ENCODE data around the gene ZNF680. TPM values are rescaled to one million over a fixed set of nuclear protein-coding genes. Genes with fewer than 3 reads are reported as not detected.
"Not testable (repeated sequence)": the region's sequence is repeated elsewhere in the genome, so short reads cannot be mapped to it uniquely, and the experiment has no call there.

Gene ZNF680
- total RNA-seq, 1 donor from 2014 or later = 7.1 TPM

- H3K9me3 ChIP-seq (ENCODE audit: insufficient read depth, low read depth, low read length) = no peaks in the 10 kb centered on the region
- peaks cover 79% of the 10 kb centered on the region for H3K79me2 ChIP-seq (ENCODE audit: insufficient read depth, low read length)
- no peak overlapping the region for H3K4me2 ChIP-seq (ENCODE audit: low read length)
- H3K27ac ChIP-seq (ENCODE audit: low read depth, low read length) = no peak overlapping the region
- no peak overlapping the region for H3K4me3 ChIP-seq (ENCODE audit: insufficient read depth, low read depth, low read length)
- no peaks in the 10 kb centered on the region for H3K27me3 ChIP-seq (ENCODE audit: insufficient read depth, low read length)
- DNase-seq (ENCODE audit: low read depth) = peak; percentile 57
- H3K9ac ChIP-seq (ENCODE audit: low read length) = no peak overlapping the region
- Mint-ChIP-seq H3K4me3 (ENCODE audit: unreplicated experiment) (no peak overlapping the region), H3K27me3 (ENCODE audit: low read depth, unreplicated experiment) (no peaks in the 10 kb centered on the region), H3K4me1 (ENCODE audit: low read depth, unreplicated experiment) (peaks cover 14% of the 10 kb centered on the region), H3K36me3 (ENCODE audit: low read depth, unreplicated experiment) (peaks cover 12% of the 10 kb centered on the region), H3K9me3 (ENCODE audit: unreplicated experiment) (peaks cover 6% of the 10 kb centered on the region), H3K27ac (ENCODE audit: unreplicated experiment) (no peak overlapping the region)
- FAIRE-seq = peak; percentile 26
- H3K4me1 ChIP-seq (ENCODE audit: insufficient read depth, low read length) = peaks cover 9% of the 10 kb centered on the region
- peaks cover 3% of the 10 kb centered on the region for H3K36me3 ChIP-seq (ENCODE audit: insufficient read depth, low read length)
- H2AFZ ChIP-seq (ENCODE audit: low read depth, low read length) = no peak overlapping the region
- no peaks in the 10 kb centered on the region for H4K20me1 ChIP-seq (ENCODE audit: insufficient read depth, low read length)
- TF ChIP-seq CTCF (IDR thresholded peaks at IDR 0.05; ENCODE audit: insufficient read depth, low read depth, low read length) = no peak
- TF ChIP-seq EZH2 (IDR thresholded peaks at IDR 0.05; ENCODE audit: insufficient read depth, low read length) = no peak
Measured at GRCh38 chr7:64555046-64555445, 7.8 kb downstream of the ZNF680 start.

DNA sequence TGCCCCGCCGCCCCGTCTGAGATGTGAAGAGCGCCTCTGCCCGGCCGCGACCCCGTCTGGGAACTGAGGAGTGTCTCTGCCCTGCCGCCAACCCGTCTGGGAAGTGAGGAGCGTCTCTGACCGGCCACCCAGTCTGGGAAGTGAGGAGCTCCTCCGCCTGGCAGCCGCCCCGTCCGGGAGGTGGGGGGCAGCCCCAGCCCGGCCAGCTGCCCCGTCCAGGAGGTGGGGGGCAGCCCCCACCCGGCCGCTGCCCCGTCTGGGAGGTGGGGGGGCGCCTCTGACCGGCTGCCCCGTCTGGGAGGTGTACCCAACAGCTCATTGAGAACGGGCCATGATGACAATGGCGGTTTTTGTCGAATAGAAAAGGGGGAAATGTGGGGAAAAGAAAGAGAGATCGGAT is 8.7 kb downstream of the ZNF680 start:
- H3K9me3 Mint-ChIP-seq (ENCODE audit: unreplicated experiment); DNase-seq (ENCODE audit: low read depth); H4K20me1 ChIP-seq (ENCODE audit: insufficient read depth, low read length); H3K27me3 Mint-ChIP-seq (ENCODE audit: low read depth, unreplicated experiment); H3K36me3 ChIP-seq (ENCODE audit: insufficient read depth, low read length); H3K4me3 ChIP-seq (ENCODE audit: insufficient read depth, low read depth, low read length); H2AFZ ChIP-seq (ENCODE audit: low read depth, low read length); H3K27ac ChIP-seq (ENCODE audit: low read depth, low read length); FAIRE-seq; H3K4me1 ChIP-seq (ENCODE audit: insufficient read depth, low read length); H3K27me3 ChIP-seq (ENCODE audit: insufficient read depth, low read length); H3K9ac ChIP-seq (ENCODE audit: low read length); H3K27ac Mint-ChIP-seq (ENCODE audit: unreplicated experiment); H3K4me3 Mint-ChIP-seq (ENCODE audit: unreplicated experiment); H3K4me2 ChIP-seq (ENCODE audit: low read length); H3K9me3 ChIP-seq (ENCODE audit: insufficient read depth, low read depth, low read length): not testable (repeated sequence)
- H3K79me2 ChIP-seq (ENCODE audit: insufficient read depth, low read length) = peaks cover 85% of the 10 kb centered on the region
- peaks cover 14% of the 10 kb centered on the region for H3K4me1 Mint-ChIP-seq (ENCODE audit: low read depth, unreplicated experiment)
- peaks cover 12% of the 10 kb centered on the region for H3K36me3 Mint-ChIP-seq (ENCODE audit: low read depth, unreplicated experiment)

- H3K27ac ChIP-seq (ENCODE audit: low read depth, low read length) = no peak overlapping the region
- H2AFZ ChIP-seq (ENCODE audit: low read depth, low read length) = no peak overlapping the region
- H4K20me1 ChIP-seq (ENCODE audit: insufficient read depth, low read length) = no peaks in the 10 kb centered on the region
- H3K9me3 Mint-ChIP-seq (ENCODE audit: unreplicated experiment) = peaks cover 6% of the 10 kb centered on the region
- DNase-seq (ENCODE audit: low read depth) = no peak
- peaks cover 4% of the 10 kb centered on the region for H3K4me1 Mint-ChIP-seq (ENCODE audit: low read depth, unreplicated experiment)
- no peak for TF ChIP-seq CTCF (IDR thresholded peaks at IDR 0.05; ENCODE audit: insufficient read depth, low read depth, low read length)
- TF ChIP-seq EZH2 (IDR thresholded peaks at IDR 0.05; ENCODE audit: insufficient read depth, low read length) = no peak
- no peak for FAIRE-seq
- no peak overlapping the region for H3K27ac Mint-ChIP-seq (ENCODE audit: unreplicated experiment)
- H3K4me2 ChIP-seq (ENCODE audit: low read length) = no peak overlapping the region
- H3K36me3 Mint-ChIP-seq (ENCODE audit: low read depth, unreplicated experiment) = peaks cover 9% of the 10 kb centered on the region
- H3K27me3 ChIP-seq (ENCODE audit: insufficient read depth, low read length) = no peaks in the 10 kb centered on the region
- no peaks in the 10 kb centered on the region for H3K4me1 ChIP-seq (ENCODE audit: insufficient read depth, low read length)
- H3K9ac ChIP-seq (ENCODE audit: low read length) = no peak overlapping the region
- peaks cover 3% of the 10 kb centered on the region for H3K36me3 ChIP-seq (ENCODE audit: insufficient read depth, low read length)
- no peak overlapping the region for H3K4me3 ChIP-seq (ENCODE audit: insufficient read depth, low read depth, low read length)
- no peaks in the 10 kb centered on the region for H3K9me3 ChIP-seq (ENCODE audit: insufficient read depth, low read depth, low read length)
- H3K79me2 ChIP-seq (ENCODE audit: insufficient read depth, low read length) = peaks cover 84% of the 10 kb centered on the region
- H3K4me3 Mint-ChIP-seq (ENCODE audit: unreplicated experiment) = no peak overlapping the region
- H3K27me3 Mint-ChIP-seq (ENCODE audit: low read depth, unreplicated experiment) = no peaks in the 10 kb centered on the region
Measured at GRCh38 chr7:64551375-64552142, 11.3 kb downstream of the ZNF680 start.

All from astrocyte (in vitro differentiated cells and primary cell).